GM13976 (cell line): ENCODE results near the gene MYH6.

Experiments used
- DNase-seq: peaks from one replicate; pipeline ENCODE4 v3.0.0; 2012; ENCODE audit warnings: low spot score
- in situ Hi-C: fragments of 300-500 bp; cut with MboI; formaldehyde crosslinking; loops from one replicate; pipeline ENCODE4 v1.12.0; 2022; ENCODE audit warnings: low sequenced_read_pairs, mixed read lengths, inconsistent platforms; ENCODE audit not compliant: unreplicated experiment
- TF ChIP-seq, protein P1 (sequence below): IDR thresholded peaks from 2 replicates; pipeline ENCODE4 v1.5.1; 2012; ENCODE audit warnings: borderline replicate concordance, mild to moderate bottlenecking; ENCODE audit not compliant: insufficient read depth; ENCODE audit errors: extremely low read depth, missing control alignments, control extremely low read depth

The MYH6 gene

DNA sequence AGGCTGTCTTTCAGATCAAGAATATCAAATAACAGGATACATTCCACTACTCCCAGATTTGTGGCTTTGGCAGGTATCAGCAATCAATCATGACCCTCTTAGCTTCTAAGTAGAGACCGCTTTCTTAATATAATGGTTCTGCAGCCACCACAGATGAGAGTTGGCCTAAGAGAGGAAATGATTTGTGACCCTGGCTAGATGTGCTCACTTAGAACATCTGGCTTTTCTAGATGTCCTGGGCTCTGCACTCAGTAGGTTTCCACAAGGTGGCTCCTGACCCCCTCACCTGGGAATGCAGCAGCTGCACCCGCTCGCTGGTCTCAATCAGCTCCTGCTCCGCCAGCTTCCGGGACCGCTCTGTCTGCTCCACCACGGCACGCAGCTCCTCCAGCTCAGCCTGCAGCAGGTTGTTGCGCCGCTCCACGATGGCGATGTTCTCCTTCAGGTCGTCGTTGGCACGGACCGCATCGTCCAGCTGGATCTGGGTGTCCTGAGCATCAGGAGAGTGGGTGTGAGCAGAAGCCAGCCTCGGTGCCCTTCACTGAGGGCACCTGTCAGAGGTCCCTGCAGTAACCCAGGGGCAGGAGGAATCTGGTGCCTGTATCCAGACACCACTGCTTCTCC lies 22.3 kb downstream of the MYH6 start:
- in situ Hi-C loops, result no loop called here
- TF ChIP-seq, protein P1, sequence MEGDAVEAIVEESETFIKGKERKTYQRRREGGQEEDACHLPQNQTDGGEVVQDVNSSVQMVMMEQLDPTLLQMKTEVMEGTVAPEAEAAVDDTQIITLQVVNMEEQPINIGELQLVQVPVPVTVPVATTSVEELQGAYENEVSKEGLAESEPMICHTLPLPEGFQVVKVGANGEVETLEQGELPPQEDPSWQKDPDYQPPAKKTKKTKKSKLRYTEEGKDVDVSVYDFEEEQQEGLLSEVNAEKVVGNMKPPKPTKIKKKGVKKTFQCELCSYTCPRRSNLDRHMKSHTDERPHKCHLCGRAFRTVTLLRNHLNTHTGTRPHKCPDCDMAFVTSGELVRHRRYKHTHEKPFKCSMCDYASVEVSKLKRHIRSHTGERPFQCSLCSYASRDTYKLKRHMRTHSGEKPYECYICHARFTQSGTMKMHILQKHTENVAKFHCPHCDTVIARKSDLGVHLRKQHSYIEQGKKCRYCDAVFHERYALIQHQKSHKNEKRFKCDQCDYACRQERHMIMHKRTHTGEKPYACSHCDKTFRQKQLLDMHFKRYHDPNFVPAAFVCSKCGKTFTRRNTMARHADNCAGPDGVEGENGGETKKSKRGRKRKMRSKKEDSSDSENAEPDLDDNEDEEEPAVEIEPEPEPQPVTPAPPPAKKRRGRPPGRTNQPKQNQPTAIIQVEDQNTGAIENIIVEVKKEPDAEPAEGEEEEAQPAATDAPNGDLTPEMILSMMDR, result no peak
- DNase-seq, result no peak

DNA sequence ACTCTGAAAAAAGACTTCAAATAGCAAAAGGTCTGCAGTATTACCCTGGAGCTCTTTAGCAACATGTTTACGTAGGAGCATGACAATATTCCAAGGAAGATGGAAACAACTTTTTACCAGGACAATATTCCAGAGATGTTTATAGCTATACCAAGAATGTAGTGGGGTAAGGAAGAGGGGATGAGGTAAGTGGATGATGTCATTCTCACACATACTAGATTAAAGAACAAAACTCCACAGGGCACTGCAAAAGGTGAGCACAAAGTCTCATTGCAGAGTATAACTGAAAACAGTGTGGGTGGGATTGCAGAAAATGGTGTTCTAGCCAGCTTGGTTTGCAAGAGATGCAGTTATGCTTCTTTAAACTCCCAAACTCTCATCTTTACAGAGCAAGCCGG lies 22.8 kb downstream of the MYH6 start:
- in situ Hi-C loops, result no loop called here
- no peak for DNase-seq
- TF ChIP-seq, protein P1, result no peak

DNA sequence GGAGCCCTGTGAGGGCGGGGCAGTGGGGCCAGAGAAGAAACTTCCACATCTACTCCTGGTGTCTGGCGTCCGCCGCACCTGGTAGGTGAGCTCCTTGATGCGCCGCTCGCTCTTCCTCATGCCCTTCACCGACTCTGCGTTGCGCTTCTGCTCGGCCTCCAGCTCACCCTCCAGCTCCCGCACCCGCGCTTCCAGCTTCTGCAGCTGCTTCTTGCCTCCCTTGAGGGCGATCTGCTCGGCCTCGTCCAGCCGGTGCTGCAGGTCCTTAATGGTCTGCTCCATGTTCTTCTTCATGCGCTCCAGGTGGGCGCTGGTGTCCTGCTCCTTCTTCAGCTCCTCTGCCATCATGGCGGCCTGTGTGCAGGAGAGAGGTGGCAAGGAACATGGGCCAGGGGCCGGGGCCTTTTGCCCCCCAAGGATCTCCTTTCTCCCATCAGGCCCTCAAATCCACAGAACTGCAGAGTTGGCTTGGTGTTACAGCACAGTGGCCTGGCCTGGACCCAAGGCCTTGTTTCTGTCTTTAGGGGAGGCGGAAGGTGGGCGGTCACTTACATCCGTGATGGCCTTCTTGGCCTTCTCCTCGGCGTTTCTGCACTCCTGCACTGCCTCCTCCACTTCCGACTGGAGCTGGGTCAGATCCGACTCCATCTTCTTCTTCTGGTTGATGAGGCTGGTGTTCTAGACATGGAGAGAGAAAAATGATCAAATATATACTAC lies 23.6 kb downstream of the MYH6 start:
- TF ChIP-seq, protein P1, result no peak
- in situ Hi-C loops, result no loop called here

DNA sequence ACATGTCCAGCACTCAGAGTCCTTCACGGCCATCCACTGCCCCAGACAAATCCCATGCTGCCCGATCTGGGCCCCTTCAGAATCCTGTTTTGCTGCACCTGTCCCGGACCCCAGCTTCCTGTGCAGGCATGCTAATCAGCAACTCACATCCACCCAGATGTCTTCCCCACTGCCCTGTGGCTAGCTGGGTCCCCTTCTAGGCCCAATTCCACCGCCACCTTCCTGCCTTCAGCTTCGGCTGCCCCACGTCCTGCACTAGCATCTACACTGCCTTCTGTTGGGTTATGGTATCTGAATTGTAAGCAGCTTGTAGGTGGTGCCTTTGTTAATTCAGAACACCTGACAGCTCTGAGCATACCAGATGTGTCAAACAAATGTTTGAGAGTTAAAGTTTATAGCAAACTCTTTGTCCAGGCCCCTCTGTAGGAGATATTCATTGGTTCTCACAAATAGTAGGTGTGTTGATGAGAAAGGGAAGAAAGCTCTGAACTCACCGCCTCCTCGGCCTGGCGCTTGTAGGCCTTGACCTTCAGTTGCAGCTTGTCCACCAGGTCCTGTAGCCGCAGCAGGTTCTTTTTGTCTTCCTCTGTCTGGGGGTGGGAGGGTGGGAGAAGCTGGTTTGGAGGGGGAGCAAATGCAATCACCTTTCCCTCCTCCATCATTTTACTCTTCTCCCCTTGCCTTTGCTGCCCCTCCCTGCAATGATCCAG lies 25.2 kb downstream of the MYH6 start:
- no peak for DNase-seq
- in situ Hi-C loops, result no loop called here
- TF ChIP-seq, protein P1, result no peak

More for the DNA sequence above, 23.6 kb downstream of the MYH6 start:
- DNase-seq, result no peak

DNA sequence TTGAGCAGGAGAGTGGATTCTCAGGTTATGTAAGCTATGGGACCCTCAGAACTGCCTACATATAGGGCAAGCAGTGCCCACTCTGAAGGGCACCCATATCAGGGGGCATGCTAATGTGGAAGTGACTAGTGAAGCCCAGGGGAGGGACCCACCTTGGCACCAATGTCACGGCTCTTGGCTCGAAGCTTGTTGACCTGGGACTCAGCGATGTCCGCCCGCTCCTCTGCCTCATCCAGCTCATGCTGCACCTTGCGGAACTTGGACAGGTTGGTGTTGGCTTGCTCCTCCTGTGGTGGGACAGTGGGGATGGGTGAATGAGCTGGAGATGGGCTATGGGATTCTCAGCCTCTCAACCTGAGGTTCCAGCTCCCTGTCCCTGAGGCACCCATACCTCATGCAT lies 25.8 kb downstream of the MYH6 start:
- TF ChIP-seq, protein P1, result no peak
- in situ Hi-C loops, result no loop called here
- DNase-seq, result no peak

DNA sequence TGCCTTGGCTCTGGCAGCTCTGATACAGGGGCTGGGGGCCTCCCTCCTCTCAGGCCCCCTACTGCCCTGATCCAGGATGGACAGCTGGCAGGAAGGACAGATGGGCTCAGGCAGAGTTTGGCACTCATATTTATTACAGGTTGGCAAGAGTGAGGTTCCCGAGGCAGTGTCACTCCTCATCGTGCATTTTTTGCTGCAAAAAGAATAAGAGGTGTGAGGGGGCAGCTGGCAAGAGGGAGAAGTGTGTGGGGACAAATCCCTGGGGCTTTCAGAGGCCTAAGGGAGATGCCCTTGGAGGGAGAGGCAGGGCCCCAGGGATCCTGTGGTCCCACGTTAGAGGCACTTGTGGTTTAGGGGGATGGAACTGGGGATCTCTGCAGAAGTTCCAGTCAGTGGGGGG lies 26.2 kb downstream of the MYH6 start:
- no peak for DNase-seq
- in situ Hi-C loops, result no loop called here
- TF ChIP-seq, protein P1, result no peak
